Activated T-helper 1 cell treated with anti-CD3 and anti-CD28 coated beads, Interleukin-2, amount 50 U/mL, for 16 hours (primary cell): Measurements from ENCODE around the gene PLXNA4.

ENCODE experiments used
- DNase-seq, 2 donors: peaks; one replicate each; pipeline ENCODE4 v3.0.0-alpha.2; 2020; ENCODE audit warnings: low read depth in 1 of 2, low spot score in 1 of 2

The PLXNA4 gene

DNA sequence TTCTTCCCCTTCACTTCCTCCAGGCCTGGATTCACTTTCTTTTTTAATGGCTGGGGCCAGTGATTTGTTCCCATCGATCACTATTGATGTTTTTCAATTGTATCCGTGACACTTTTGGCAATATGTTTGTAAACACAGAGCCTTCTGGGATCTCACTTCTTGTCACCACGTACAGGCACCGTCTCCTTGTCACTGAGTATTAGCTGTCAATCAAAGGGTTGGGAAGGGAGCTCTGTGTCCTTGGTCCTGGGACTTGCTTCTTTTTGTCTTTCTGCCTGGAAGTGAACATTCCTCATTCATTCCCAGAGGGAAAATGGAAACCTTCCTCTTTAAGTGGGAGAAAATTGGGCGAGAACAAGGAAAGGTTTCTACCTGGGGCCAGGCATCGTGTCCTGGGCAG lies 157.4 kb downstream of the PLXNA4 start:
- DNase-seq, result no peak

DNA sequence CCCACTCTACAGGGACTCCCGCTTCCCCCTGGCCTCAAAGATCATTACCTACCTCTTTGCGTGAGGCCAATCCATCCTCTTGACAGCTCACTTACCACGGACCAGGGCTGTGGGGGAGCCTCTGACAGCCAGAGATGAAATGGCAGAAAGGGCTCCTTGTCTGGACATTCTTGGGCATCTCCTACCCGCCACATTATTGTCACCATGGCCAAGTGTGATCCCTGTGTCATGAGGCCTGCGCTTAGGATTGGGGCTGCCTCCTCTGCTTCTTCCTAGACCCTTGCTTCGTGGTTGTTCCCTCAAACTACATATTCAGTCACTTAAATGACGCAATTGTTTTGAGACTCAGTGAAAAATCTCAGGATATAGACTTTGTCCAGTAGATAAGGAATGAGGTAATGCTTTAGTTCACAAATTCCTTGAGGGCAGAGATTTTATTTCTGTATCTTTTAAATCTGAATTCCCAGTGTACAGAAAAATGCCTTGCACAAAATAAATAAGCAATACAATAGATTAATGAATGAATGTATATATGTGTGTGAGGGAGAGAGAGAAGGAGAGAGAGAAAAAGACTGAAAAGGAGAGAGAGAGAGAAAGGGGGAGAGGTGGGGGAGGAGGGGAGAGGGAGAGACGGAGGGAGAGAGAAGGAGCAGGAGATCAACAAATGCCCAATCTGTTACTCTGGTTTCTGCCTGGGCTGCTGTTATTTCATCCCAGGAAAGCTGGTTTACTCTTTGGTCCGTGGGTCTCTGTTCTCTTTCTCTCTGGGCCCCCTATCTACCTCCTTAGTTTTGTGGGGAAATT lies 159.0 kb downstream of the PLXNA4 start:
- DNase-seq, result no peak

DNA sequence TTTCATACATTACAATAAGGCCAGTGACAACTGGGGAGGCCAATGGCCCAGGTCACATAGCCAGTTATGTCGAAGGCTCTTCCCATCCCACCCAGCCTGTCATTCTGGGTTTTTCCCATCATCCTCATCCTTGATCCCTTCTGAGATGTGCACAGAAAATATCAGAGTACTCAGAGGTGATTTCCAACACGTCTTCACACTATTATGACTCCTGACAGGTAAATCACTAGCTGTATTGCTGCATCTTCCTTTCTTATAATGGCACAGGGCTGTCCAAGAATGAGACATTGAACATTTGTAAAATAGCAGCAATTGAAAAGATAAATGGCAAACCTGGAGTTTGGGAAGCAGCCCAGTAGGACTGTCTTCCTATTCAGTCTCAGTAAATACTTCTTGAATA lies 159.9 kb downstream of the PLXNA4 start:
- no peak for DNase-seq

DNA sequence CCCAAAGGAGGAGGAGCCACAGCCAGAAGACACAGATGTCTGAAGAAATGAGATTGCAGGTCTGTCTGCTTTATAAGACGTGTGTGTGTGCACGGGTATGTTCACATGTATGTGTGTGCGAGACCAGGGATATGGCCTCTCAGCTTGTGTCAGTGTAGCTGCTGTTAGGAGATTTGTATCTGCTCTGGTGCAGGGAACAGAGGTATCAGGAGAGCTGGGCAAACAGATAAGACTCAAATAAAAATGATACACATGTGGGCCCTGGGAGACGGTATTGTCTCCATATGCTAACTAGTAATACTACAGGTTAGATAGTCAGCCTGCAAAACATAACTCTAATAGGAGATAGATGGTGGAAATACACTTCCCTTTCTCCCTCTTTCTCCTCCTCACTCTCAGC lies 161.0 kb downstream of the PLXNA4 start:
- DNase-seq, result no peak

DNA sequence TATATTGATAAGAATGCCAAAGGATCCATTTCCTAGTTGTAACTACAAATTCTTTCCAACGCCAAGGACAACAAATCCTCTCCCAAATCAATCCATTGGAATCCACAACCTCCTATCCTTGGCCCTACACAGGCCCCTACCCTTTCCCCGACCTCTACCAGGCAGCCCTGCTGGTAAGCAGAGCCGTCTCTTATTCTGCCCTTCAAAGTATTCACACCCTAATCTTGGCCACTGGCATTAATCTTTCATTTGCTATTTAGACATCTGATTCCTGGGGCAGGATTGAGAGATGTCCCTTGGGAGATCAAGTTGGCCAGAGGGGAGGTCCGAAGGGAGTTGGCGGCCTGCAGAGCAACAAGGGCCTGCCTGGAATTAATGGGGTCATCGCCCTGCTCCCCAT lies 161.4 kb downstream of the PLXNA4 start:
- no peak for DNase-seq

DNA sequence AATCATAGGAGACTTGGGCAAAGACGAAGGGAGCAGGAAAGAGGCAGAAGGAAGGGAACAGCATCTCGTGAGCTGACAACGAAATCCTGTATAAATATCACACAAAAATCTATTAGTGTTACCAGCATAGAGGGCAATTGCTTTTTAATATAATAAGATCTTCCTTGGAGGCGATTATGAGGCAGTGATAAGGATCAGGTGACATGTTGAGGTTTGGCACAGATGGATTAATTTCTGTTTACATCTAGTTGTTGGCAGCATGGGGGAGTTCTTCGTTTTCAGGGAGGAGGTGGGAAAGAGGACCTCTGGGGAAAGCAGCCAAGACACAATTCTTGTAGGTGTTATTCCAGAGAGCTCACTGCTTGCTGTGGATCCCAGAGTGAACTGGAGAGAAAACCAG lies 163.8 kb downstream of the PLXNA4 start:
- no peak for DNase-seq

DNA sequence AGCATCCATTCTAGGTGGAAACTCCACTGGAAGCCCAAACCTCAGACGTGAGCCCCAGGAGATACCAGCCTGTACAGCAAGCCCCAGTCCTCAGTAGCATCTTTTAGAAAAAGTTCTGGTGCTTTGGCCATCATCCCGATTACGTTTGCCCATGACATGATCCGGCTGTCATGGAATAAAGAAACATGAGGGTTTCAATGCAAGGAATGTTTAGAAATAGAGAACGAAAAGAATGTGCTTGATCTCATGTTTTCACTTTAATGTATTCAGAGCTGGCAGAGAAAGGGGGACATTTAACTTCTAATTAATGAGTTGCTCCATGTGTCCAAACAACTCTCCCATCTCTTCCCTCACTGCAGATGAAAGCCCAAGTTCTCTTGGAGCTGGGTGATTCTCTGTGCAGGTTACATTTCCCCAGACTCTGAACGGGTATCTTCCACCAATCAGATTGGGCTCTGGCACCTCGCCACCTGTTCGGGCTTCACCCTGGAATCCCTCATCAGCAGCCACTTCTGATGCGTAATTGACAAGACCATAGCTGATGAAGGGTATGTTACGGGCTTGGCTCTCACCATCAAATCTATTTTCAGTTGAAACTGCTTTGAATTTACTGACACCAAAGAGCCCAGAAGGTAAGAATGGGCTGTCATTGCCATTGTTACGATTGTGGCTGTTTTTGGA lies 165.3 kb downstream of the PLXNA4 start:
- DNase-seq, result no peak

DNA sequence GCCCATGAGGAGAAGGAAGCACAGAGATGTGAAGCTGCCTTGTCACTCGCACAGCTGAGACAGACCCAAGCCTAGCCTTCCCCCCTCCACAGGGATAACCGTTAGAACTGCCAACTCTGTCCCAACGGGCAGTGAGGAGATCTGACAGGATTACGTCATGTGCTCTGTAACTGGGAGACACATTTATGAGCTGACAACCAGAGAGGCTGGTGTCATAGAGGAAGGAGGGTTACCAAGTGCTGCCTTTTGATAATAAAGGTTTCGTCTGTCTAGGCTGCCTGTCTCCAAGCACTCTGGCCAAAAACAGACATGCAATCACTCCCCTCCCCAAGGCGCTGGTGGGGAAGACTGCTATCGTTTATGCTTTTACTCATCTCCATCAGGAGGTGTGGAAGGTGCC lies 165.9 kb downstream of the PLXNA4 start:
- no peak for DNase-seq

DNA sequence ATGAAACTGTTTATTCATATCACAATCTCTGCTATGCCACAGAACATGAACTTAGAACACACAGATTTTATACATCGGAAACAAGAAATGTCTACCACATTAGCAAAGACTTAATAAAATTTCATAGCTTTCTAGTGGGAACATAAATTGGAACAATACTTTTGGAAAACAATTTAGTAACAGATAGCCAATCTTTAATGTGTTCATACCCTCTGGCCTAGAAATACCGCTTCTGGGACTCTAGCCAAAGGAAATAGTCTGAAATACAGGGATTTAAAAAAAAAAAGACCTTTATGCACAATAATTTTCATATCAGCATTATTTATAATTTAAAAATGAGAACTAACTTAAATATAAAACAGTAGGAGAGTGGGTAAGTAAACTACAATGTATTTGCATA lies 168.5 kb downstream of the PLXNA4 start:
- DNase-seq, result no peak

DNA sequence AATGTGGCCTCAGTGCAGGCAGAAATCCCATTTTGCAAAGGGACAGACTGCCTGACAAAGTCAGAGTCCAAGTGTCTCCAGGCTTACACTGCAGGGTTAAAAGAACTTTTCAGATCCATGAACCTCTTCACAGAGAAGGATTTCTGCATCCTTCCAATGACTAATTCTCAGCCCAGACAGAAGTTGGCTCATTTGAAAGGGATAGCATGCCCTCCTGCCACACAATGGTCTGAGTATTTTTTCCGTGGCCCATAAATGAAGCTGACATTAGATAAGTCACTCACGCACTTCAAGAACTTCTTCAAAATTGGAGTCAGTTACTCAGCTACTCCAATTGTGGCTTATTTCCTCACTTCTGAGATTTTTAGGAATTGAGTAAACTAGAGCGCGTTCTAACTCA lies 170.2 kb downstream of the PLXNA4 start:
- DNase-seq, result no peak

DNA sequence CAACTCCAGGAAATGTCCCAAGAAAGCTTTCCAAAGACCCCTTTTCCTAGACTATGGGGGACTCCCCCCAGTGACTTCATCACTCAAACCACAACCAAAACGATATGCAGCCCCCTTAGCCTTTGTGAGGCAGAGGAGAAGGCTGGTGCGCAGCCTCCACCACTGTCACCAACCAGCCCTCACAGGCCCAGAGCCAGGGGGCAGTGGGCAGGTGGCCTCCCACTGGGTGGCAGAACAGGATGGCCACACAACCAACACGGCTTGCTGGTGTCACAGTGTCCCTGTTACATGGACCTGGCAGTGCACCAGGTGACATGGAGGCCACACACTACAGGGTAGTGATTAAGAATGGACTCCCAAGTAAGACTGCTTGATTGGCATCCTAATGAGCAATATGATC lies 172.0 kb downstream of the PLXNA4 start:
- DNase-seq, result no peak

DNA sequence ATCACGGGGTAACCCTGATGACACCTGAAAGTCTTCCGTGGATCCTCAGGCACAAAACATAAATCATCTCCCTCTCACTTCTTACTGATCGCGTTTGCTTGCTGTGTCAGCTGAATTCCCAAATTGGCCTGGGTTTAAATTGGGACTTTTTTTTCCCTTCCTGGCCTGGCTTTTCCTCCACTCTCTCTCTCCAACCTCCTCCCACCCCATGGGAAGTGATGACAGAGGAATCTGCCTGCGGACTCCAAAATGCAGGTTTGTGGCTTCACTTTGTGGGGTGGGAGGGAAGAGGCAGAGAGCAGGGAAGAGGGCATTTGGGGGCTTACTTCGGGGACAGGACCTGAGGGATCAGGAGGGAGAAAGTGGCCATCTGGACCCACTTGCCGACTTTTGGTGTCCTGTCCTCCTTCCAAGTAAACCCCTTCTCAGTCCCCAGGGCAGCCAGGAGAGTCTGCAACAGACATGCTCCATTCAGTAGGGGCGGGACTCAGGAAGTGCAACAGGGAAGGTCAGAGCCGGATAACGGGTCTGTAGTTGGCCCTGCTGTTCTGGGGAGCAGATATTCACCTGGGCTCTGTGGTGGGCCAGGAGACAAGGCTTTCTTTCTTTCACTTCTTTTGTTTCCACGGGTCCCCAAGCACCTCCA lies 172.7 kb downstream of the PLXNA4 start:
- no peak for DNase-seq

DNA sequence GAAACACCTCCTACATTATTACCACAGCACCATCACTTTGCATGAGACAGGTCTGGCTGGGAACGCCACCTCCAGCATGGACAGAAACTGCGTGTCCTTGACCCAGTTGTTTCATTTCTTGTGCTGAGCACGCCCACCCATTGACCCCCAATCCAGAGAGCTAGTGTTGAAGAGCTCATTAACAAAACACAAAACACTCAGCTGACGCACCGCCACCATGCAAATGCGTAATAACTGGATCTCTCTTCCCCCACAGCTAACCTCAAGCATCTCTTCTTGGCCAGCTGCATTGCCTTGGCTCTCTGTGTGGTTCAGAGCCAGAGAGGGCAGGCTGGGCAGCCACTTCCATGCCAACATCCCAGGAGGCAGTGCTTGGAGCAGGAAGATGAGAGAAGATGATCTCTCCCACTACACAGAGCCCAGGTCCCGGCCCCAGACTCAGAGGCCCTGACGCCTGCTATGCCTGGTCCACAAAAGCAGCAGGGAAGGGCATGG lies 173.5 kb downstream of the PLXNA4 start:
- no peak for DNase-seq

DNA sequence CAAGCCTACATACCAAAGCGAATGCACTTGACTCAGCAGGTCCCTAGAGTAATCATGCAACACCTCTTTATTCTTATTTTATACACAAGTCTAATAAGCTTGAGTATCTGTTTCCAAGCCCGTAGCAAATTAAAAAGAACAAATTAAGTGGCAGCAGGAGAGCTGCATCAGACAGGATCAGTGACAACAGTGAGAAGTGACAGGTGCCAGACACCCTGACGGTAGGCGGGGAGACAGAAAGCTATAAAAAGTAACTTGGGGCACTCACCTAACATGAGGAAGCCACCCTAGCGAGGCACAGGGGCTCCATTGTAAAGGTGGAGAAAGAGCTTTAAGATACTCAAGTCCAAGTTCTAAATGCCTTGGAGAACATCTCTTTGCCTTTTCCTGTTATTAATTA lies 174.2 kb downstream of the PLXNA4 start:
- DNase-seq, result no peak

DNA sequence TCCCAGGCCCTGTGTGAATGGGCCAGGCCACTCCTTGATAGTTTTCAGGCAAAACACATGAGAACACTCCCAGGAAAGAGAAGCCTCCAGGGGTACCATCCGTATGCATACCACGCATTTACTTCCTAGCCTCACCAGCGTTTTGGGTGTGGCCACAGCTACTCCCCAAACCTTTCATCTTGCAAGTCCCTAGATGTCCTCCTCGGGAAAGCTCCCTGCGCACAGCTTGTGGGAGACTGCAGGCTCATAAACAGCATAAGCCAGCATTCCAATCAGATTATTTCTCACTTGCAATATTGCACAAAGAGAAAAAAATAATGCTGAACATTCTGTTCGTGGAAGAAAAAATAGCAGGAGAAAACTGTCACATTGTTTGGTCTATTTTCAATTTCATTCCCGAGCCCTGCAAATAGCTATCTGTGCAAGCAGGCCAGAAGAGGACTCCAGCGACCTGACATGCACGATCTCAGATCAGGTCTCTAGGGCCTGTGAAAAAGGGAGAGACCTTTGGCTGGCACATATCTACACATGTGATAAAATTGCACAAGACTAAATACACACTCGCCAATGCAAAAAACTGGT lies 175.6 kb downstream of the PLXNA4 start:
- DNase-seq, result no peak

DNA sequence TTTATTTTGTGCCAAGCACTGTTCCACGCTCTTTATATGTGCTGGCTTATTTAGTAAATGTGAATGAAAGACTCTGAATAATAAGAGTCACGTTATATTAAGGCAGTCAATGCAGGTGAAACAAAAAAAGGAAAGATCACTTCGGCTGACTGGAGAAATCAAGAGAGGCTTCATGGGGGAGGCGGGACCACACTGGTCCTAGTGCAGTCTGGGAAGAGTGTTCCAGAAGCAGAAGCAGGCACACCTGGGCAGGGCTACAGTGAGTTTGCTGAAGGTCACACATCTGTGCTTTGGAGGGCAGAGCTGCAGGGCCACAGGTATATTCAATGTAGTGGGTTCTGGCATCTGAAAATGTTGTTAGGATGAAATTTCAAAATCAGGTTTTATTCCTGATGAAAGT lies 176.9 kb downstream of the PLXNA4 start:
- DNase-seq, result no peak

DNA sequence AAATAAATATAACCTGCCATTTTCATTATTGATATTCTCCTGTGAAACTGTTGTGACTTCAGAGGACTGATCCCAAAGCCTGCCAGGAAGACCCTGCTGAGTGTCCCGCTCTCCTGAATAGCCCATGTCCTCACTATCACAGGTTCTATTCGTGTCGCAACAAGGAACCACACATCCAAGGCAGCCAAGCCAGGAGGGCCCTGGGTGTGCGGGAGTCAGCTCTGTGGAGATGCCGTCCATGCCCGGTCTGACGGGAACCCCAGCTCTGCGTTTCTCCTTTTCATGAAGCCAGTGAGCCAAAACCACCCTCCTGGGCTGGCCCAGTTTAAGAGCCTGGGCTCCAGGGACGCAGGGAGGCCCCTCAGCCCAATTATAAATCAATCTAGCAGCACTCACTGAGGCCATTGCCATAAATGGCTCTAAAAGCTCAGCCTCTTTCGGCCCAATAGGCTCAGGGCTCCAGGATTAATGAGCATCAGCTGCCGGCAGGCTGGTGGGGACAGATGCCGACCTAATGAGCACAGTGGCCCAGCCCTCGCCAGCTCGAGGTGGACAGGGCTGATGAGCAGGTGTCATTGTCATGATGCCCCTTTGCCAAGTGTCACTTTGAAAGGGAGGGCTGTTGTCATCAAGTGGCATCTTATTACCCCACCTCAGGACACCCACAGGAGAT lies 177.9 kb downstream of the PLXNA4 start:
- DNase-seq, result no peak

DNA sequence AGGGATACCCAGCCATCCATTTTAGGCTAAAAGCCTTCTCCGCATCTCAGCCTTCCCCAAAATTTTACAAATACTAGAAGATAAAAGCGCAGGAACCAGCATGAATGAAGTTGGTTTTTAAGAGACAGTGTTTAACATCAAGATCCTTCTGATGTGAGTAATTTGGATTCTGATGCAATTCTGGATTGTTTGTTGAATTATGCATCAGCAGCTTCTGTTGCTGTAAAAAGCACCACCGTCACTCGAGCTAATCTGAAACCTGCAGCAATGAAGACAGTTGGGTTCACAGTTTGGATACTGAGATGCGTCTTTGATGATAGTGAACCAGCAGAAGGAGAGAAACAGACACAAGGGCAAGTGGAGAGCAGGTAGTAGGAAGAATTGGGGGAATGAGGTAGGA lies 179.2 kb downstream of the PLXNA4 start:
- DNase-seq, result no peak

DNA sequence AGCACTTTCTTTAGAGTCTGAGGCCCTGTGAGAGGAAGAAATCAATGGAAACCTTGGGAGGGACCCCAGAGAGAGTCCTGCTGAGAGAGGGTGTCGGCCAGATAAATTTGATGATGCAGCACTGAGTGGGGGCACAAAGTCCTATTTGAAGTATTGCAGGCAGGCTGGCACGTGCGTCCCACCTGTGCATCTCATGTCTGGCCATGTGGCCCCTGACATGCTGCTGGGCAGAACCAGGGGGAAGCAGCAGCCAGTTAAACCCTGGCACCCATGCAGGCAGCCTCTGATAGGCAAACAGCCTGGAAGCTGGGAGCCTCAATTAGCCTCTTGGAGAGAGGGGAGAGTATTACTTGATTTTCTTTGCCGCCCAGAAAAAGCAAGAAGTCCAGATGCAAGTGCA lies 180.9 kb downstream of the PLXNA4 start:
- no peak for DNase-seq

DNA sequence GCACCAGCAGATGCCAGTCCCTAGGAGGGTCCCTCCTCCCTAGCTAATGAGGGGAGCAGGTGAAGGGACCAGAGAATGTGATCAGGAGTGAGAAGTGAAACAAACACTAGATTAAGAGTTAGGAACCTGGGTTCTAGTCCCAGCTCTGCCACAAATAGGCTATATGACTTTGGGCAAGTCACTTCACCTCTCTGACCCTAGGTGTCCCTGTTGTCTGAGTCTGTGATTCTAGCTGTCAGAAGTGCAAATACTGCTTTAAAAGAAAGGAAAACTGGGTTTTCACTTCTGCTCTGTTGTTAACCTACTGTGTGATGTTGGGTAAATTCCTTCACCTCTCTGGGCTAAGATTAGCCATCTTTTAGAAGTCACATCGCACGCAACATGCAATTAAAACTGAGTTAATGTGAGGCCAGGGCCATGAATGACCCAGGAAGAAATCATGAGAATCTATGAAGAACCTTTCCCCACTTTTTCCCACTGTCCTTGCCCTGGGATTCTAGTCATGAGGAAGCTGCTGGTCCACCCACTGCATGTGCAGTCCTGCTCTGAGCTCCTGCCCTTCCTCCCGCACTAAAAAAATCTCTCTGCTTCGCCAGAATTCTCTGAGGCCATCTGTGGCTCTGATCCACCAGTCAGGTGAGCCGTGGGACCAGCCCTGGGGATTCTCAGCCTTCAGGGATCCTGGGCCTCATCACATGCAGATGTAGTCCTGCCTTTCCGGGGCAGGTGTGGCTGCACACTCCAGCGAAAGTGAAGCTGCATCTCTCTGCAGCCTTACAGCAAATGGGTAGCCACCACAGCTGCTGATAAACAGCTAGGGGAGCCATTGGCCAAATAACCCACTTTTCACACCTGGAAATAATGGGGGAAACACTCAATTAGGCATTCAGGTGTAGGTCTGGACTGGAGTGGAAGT lies 181.7 kb downstream of the PLXNA4 start:
- no peak for DNase-seq
